Caco-2 (cell line): ENCODE measurements around the gene ZC3H18. TPM values are rescaled to one million over a fixed set of nuclear protein-coding genes. Genes with fewer than 3 reads are reported as not detected.
A peak's percentile ranks its signal among the peaks of the same experiment; 100 is the strongest.

Experiments used
- BruUV-seq: library from RNA; stranded (reverse); fragments of 400-500 nt; replicated peaks from 2 replicates; lab custom pipeline; 2021; lab: Mats Ljungman, UMichigan
- CTCF ChIA-PET: fragments of 300-600 bp; sonication (Branson Sonifier 250); formaldehyde crosslinking; loops from one replicate; lab custom pipeline; 2022; ENCODE audit warnings: antibody characterized with exemption; lab: Charles Lee
- POLR2A ChIA-PET: fragments of 300-600 bp; sonication (Branson Sonifier 250); formaldehyde crosslinking; loops from one replicate; lab custom pipeline; 2022; ENCODE audit warnings: antibody characterized with exemption; lab: Charles Lee
- DNase-seq, 2 experiments: peaks; one replicate each; pipeline versions ENCODE4 v3.0.0 to v3.0.0-alpha.2; 2020 to 2022
- H3K27me3 ChIP-seq: replicated peaks from 2 replicates; pipeline ENCODE4 v1.6.0; 2011; ENCODE audit warnings: low read length; ENCODE audit not compliant: control insufficient read depth, insufficient read depth
- H3K36me3 ChIP-seq: 2 replicates; pipeline ENCODE4 v1.5.1; 2011; ENCODE audit warnings: low read length; ENCODE audit not compliant: control insufficient read depth, insufficient read depth
- H3K4me1 ChIP-seq: fragments of 250-450 bp; sonication (Bioruptor Pico); 2 replicates; pipeline ENCODE4 v1.5.1; 2020; ENCODE audit warnings: mild to moderate bottlenecking
- H3K4me3 ChIP-seq: 2 replicates; pipeline ENCODE4 v1.5.1; 2011; ENCODE audit warnings: low read depth, mild to moderate bottlenecking, control low read depth, low read length
- H3K9me3 ChIP-seq: fragments of 250-450 bp; sonication (Bioruptor Pico); 2 replicates; pipeline ENCODE4 v1.5.1; 2020; ENCODE audit warnings: mild to moderate bottlenecking, moderate library complexity
- H3K27ac Mint-ChIP-seq: one replicate; pipeline ENCODE4 v1.8.0; 2022; ENCODE audit warnings: mixed read lengths; ENCODE audit not compliant: unreplicated experiment
- H3K27me3 Mint-ChIP-seq: one replicate; pipeline ENCODE4 v1.8.0; 2022; ENCODE audit warnings: mixed read lengths; ENCODE audit not compliant: insufficient read depth, unreplicated experiment
- H3K36me3 Mint-ChIP-seq: one replicate; pipeline ENCODE4 v1.8.0; 2022; ENCODE audit warnings: mild to moderate bottlenecking, mixed read lengths; ENCODE audit not compliant: insufficient read depth, unreplicated experiment
- H3K4me1 Mint-ChIP-seq: one replicate; pipeline ENCODE4 v1.8.0; 2022; ENCODE audit warnings: low read depth, mixed read lengths; ENCODE audit not compliant: unreplicated experiment
- H3K4me3 Mint-ChIP-seq: one replicate; pipeline ENCODE4 v1.8.0; 2022; ENCODE audit warnings: mild to moderate bottlenecking, moderate library complexity, mixed read lengths; ENCODE audit not compliant: unreplicated experiment
- H3K9me3 Mint-ChIP-seq: one replicate; pipeline ENCODE4 v1.8.0; 2022; ENCODE audit warnings: mixed read lengths; ENCODE audit not compliant: unreplicated experiment
- intact Hi-C: fragments of 100-400 bp; cut with micrococcal nuclease; formaldehyde crosslinking; loops from one replicate; pipeline ENCODE4 v1.10.0; 2022; ENCODE audit not compliant: unreplicated experiment
- total RNA-seq: library from RNA; stranded (reverse); gene quantifications from 2 replicates; pipeline ENCODE4 v1.2.3, GENCODE V29; 2022
- TF ChIP-seq, protein P1 (sequence below), 2 experiments: fragments of 200-600 bp in 1 of 2; IDR thresholded peaks; 1 replicate in 1 of 2; 2 replicates in 1 of 2; pipeline versions ENCODE4 v1.5.1 to v1.8.0; 2011 to 2022; ENCODE audit warnings: antibody characterized with exemption in 1 of 2, control low read depth in 1 of 2, inconsistent platforms in 1 of 2, low read depth in 1 of 2, low read length in 1 of 2, mild to moderate bottlenecking in 1 of 2, moderate library complexity in 1 of 2; ENCODE audit not compliant: insufficient read depth in 1 of 2, severe bottlenecking in 1 of 2, unreplicated experiment in 1 of 2

The ZC3H18 gene
- total RNA-seq, 1 experiment from 2014 or later: 82.0 TPM

- Mint-ChIP-seq H3K27ac (no peak overlapping the region), H3K4me1 (peaks cover 6% of the 10 kb centered on the region), H3K9me3 (no peaks in the 10 kb centered on the region), H3K36me3 (peaks cover 82% of the 10 kb centered on the region), H3K4me3 (no peak overlapping the region), H3K27me3 (no peaks in the 10 kb centered on the region)
- no TSS peak for BruUV-seq
- no peaks in the 10 kb centered on the region for H3K4me1 ChIP-seq
- no peak for DNase-seq
- H3K4me3 ChIP-seq: no peak overlapping the region
- no peaks in the 10 kb centered on the region for H3K27me3 ChIP-seq
- ChIA-PET POLR2A (no interaction called here), CTCF (interaction anchor here (0.6 to 1.4 kb wide), 3 partner anchors 9 to 65 kb away, joined by 4 to 11 read pairs (median 5); no protein-coding TSS in a partner anchor)
- H3K9me3 ChIP-seq: no peaks in the 10 kb centered on the region
- peaks cover 2% of the 10 kb centered on the region; the same call in 1 of the 2 replicates for H3K36me3 ChIP-seq
- TF ChIP-seq, protein P1, sequence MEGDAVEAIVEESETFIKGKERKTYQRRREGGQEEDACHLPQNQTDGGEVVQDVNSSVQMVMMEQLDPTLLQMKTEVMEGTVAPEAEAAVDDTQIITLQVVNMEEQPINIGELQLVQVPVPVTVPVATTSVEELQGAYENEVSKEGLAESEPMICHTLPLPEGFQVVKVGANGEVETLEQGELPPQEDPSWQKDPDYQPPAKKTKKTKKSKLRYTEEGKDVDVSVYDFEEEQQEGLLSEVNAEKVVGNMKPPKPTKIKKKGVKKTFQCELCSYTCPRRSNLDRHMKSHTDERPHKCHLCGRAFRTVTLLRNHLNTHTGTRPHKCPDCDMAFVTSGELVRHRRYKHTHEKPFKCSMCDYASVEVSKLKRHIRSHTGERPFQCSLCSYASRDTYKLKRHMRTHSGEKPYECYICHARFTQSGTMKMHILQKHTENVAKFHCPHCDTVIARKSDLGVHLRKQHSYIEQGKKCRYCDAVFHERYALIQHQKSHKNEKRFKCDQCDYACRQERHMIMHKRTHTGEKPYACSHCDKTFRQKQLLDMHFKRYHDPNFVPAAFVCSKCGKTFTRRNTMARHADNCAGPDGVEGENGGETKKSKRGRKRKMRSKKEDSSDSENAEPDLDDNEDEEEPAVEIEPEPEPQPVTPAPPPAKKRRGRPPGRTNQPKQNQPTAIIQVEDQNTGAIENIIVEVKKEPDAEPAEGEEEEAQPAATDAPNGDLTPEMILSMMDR (IDR thresholded peaks at IDR 0.05; ENCODE audit: insufficient read depth in 1 of 2, low read depth in 1 of 2, low read length in 1 of 2, severe bottlenecking in 1 of 2, unreplicated experiment in 1 of 2): peak; percentile 32 to 45
- intact Hi-C loops: no loop called here
Observed at GRCh38 chr16:88610080-88610479, 39.9 kb downstream of the ZC3H18 start.

DNA sequence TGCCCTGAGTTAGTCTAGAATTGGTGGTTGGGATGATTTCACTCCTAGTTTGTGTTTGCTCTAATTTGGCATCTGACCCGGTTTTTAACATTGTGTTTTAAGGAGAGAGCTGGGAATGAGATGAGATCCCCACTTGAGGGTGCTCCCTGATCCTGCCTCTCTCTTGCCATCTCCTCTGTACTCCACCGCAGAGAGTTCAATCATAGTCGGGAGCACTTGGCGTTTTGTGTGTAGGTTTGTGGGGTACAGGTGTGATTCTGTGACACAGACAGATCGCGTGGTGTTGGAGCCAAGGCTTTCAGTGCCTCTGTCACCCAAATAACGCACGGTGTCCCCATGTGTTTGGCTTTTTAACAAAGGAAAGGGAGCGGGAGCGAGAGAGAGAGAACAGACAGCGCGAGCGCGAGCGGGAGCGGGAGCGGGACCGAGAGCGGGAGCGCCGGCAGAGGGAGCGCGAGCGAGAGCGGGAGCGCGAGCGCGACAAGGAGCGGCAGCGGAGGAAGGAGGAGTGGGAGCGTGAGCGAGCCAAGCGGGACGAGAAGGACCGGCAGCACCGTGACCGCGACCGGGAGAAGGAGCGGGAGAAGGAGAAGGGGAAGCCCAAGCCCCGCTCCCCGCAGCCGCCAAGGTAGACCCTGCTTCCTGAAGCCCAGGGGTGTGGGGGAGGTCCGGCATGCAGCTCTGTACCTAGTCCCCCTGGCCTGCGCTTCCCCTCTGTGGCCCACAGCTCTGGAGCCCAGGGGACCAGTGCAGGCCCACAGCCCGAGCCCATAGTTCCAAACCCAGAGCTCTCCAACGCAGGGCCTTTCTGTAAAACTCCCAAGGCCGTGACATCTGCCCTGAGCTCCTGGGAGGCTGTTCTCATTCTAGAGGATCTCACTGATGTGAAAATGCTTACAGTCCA, 41.0 kb downstream of the ZC3H18 start:
- no peak overlapping the region for H3K4me3 Mint-ChIP-seq

GRCh38 chr16:88613293-88613692, 43.1 kb downstream of the ZC3H18 start:
- H3K9me3 Mint-ChIP-seq: no peaks in the 10 kb centered on the region
- H3K4me1 Mint-ChIP-seq: peaks cover 23% of the 10 kb centered on the region
- H3K4me3 ChIP-seq: no peak overlapping the region
- no peaks in the 10 kb centered on the region for H3K27me3 Mint-ChIP-seq
- no peaks in the 10 kb centered on the region for H3K27me3 ChIP-seq
- H3K4me1 ChIP-seq: peaks cover 8% of the 10 kb centered on the region; the same call in 1 of the 2 replicates
- no peak overlapping the region for H3K27ac Mint-ChIP-seq
- H3K9me3 ChIP-seq: no peaks in the 10 kb centered on the region
- H3K36me3 ChIP-seq: peaks cover 2% of the 10 kb centered on the region; the same call in 1 of the 2 replicates
- H3K36me3 Mint-ChIP-seq: peaks cover 72% of the 10 kb centered on the region
- ChIA-PET CTCF (no interaction called here), POLR2A (no interaction called here)
- no peak overlapping the region for H3K4me3 Mint-ChIP-seq
- TF ChIP-seq, protein P1 (IDR thresholded peaks at IDR 0.05; ENCODE audit: insufficient read depth in 1 of 2, low read depth in 1 of 2, low read length in 1 of 2, severe bottlenecking in 1 of 2, unreplicated experiment in 1 of 2): no peak
- BruUV-seq: no TSS peak
- intact Hi-C loops: no loop called here
- DNase-seq: no peak

More for the DNA sequence above, 41.0 kb downstream of the ZC3H18 start:
- TF ChIP-seq, protein P1 (IDR thresholded peaks at IDR 0.05; ENCODE audit: insufficient read depth in 1 of 2, low read depth in 1 of 2, low read length in 1 of 2, severe bottlenecking in 1 of 2, unreplicated experiment in 1 of 2): no peak
- no peaks in the 10 kb centered on the region for H3K9me3 ChIP-seq
- no peaks in the 10 kb centered on the region for H3K27me3 ChIP-seq
- POLR2A ChIA-PET: no interaction called here
- Mint-ChIP-seq H3K4me1 (peaks cover 9% of the 10 kb centered on the region), H3K36me3 (peaks cover 79% of the 10 kb centered on the region), H3K27ac (no peak overlapping the region), H3K27me3 (no peaks in the 10 kb centered on the region), H3K9me3 (no peaks in the 10 kb centered on the region)
- no TSS peak for BruUV-seq
- CTCF ChIA-PET: no interaction called here
- intact Hi-C loops: no loop called here
- no peak for DNase-seq
- no peak overlapping the region for H3K4me3 ChIP-seq
- peaks cover 2% of the 10 kb centered on the region; the same call in 1 of the 2 replicates for H3K36me3 ChIP-seq
- H3K4me1 ChIP-seq: no peaks in the 10 kb centered on the region
